Measurements from ENCODE around the gene TENM3. TPM values are rescaled to one million over a fixed set of nuclear protein-coding genes. Genes with fewer than 3 reads are reported as not detected.

TENM3 gene
- total RNA-seq, 1 experiment from 2014 or later: not detected

DNA sequence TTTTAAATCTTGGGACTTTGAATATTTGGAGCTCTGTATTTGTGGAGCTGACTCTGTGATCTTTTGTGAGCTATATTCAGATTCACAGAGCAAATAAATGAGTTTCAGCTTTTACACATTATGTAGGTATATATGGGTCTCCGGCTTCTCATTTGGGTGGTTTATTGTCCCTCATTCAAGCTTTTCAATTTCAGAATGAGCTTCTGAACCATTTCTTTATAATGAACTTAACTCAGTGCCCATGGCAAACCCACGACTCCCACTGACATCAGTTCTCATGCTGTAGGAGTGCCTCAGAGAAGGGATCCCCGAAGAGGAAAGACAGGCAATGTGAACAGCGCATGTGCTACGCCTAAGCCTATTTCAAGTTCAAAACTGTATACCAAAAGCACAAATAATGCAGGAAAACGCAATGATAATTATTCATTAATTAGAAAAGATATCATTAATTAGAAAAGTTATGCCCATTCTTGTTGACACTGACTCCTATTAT lies 517.4 kb downstream of the TENM3 start:
- peaks cover 83% of the 10 kb centered on the region for H3K27me3 ChIP-seq (ENCODE audit: insufficient read depth, low read depth)
- DNase-seq: no peak
- H4K20me1 ChIP-seq (ENCODE audit: insufficient read depth): no peaks in the 10 kb centered on the region
- CTCF ChIA-PET: no interaction called here
- no peak overlapping the region for H2AFZ ChIP-seq
- H3K27ac ChIP-seq: no peak overlapping the region
- H3K4me1 ChIP-seq (replicated peaks; ENCODE audit: insufficient read depth): no peaks in the 10 kb centered on the region
- no peaks in the 10 kb centered on the region for H3K9me2 ChIP-seq (ENCODE audit: insufficient read depth)
- H3K36me3 ChIP-seq (ENCODE audit: low read depth): no peaks in the 10 kb centered on the region
- TF ChIP-seq, protein P1, sequence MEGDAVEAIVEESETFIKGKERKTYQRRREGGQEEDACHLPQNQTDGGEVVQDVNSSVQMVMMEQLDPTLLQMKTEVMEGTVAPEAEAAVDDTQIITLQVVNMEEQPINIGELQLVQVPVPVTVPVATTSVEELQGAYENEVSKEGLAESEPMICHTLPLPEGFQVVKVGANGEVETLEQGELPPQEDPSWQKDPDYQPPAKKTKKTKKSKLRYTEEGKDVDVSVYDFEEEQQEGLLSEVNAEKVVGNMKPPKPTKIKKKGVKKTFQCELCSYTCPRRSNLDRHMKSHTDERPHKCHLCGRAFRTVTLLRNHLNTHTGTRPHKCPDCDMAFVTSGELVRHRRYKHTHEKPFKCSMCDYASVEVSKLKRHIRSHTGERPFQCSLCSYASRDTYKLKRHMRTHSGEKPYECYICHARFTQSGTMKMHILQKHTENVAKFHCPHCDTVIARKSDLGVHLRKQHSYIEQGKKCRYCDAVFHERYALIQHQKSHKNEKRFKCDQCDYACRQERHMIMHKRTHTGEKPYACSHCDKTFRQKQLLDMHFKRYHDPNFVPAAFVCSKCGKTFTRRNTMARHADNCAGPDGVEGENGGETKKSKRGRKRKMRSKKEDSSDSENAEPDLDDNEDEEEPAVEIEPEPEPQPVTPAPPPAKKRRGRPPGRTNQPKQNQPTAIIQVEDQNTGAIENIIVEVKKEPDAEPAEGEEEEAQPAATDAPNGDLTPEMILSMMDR (conservative IDR thresholded peaks at IDR 0.05): no peak
- no peak for TF ChIP-seq EZH2 (IDR thresholded peaks at IDR 0.05; ENCODE audit: low read depth)
- POLR2A ChIA-PET (ENCODE audit: unreplicated experiment): no interaction called here
- H3K9me3 ChIP-seq (ENCODE audit: insufficient read depth, low read depth): no peaks in the 10 kb centered on the region
- no TSS peak for BruUV-seq (replicated peaks)
- H3K4me3 ChIP-seq: no peak overlapping the region
- H3F3A ChIP-seq (ENCODE audit: insufficient read depth, low read depth): no peaks in the 10 kb centered on the region
- intact Hi-C loops (cut with micrococcal nuclease; ENCODE audit: unreplicated experiment): no loop called here
- H3K4me2 ChIP-seq: no peak overlapping the region
- H3K79me2 ChIP-seq (ENCODE audit: low read depth): no peaks in the 10 kb centered on the region

DNA sequence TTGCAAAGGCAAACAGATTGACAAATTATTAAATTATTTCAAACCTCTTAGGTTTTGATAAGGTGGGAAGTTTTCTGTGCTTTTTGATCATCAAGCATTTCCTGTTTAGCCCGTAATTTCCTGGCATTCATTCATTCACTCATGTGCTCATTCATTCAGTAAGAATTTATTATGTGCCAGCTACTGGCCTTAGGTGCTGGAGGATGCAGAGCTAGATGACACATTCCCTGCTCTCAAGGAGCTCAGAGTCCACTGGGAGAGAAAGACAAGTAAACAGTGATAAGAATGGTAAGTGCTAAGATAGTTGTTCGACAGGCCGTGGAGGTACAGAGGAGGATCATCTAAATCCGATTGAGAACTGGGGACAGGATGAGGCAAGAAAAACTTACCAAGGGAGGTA lies 520.9 kb downstream of the TENM3 start:
- no peak for DNase-seq
- BruUV-seq (replicated peaks): no TSS peak
- H2AFZ ChIP-seq: no peak overlapping the region
- intact Hi-C loops (cut with micrococcal nuclease; ENCODE audit: unreplicated experiment): no loop called here
- no peaks in the 10 kb centered on the region for H3K79me2 ChIP-seq (ENCODE audit: low read depth)
- H3K36me3 ChIP-seq (ENCODE audit: low read depth): no peaks in the 10 kb centered on the region
- no peak overlapping the region for H3K4me2 ChIP-seq
- H3K27ac ChIP-seq: no peak overlapping the region
- H3K9me2 ChIP-seq (ENCODE audit: insufficient read depth): no peaks in the 10 kb centered on the region
- H3K4me1 ChIP-seq (replicated peaks; ENCODE audit: insufficient read depth): no peaks in the 10 kb centered on the region
- no peak overlapping the region for H3K4me3 ChIP-seq
- POLR2A ChIA-PET (ENCODE audit: unreplicated experiment): no interaction called here
- TF ChIP-seq, protein P1 (conservative IDR thresholded peaks at IDR 0.05): no peak
- no peaks in the 10 kb centered on the region for H3K9me3 ChIP-seq (ENCODE audit: insufficient read depth, low read depth)
- H3F3A ChIP-seq (ENCODE audit: insufficient read depth, low read depth): no peaks in the 10 kb centered on the region
- no peaks in the 10 kb centered on the region for H4K20me1 ChIP-seq (ENCODE audit: insufficient read depth)
- H3K27me3 ChIP-seq (ENCODE audit: insufficient read depth, low read depth): peaks cover 91% of the 10 kb centered on the region
- CTCF ChIA-PET: no interaction called here

DNA sequence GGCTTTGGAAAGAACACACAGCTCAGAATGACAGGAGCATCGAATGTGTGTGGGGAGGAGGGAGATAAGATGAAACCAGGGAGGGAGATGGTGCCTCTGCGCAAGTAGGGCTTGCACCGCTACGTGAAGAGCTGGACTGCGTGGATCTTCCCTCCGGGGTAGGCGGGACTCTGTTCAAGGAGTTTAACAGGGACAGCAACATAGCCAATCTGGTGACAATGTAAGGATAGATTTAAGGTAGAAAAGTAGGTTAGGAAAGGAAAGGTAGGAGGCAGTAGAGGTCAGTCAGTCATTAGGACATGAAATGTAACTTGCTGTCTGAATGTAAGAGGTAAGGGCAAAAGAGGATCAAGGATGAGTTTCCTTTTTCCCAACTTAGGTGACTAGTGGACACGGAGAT lies 521.4 kb downstream of the TENM3 start:
- H3K27me3 ChIP-seq (ENCODE audit: insufficient read depth, low read depth): peaks cover 91% of the 10 kb centered on the region
- no peak for TF ChIP-seq EZH2 (IDR thresholded peaks at IDR 0.05; ENCODE audit: low read depth)
- TF ChIP-seq, protein P1 (conservative IDR thresholded peaks at IDR 0.05): no peak
- H2AFZ ChIP-seq: no peak overlapping the region
- H3F3A ChIP-seq (ENCODE audit: insufficient read depth, low read depth): no peaks in the 10 kb centered on the region
- no peaks in the 10 kb centered on the region for H3K36me3 ChIP-seq (ENCODE audit: low read depth)
- no peak overlapping the region for H3K4me3 ChIP-seq
- intact Hi-C loops (cut with micrococcal nuclease; ENCODE audit: unreplicated experiment): no loop called here
- H3K79me2 ChIP-seq (ENCODE audit: low read depth): no peaks in the 10 kb centered on the region
- H3K4me2 ChIP-seq: no peak overlapping the region
- no peaks in the 10 kb centered on the region for H3K9me2 ChIP-seq (ENCODE audit: insufficient read depth)
- H3K9me3 ChIP-seq (ENCODE audit: insufficient read depth, low read depth): no peaks in the 10 kb centered on the region
- no TSS peak for BruUV-seq (replicated peaks)
- CTCF ChIA-PET: no interaction called here
- no peak for DNase-seq
- no peak overlapping the region for H3K27ac ChIP-seq
- POLR2A ChIA-PET (ENCODE audit: unreplicated experiment): no interaction called here
- H4K20me1 ChIP-seq (ENCODE audit: insufficient read depth): no peaks in the 10 kb centered on the region
- no peaks in the 10 kb centered on the region for H3K4me1 ChIP-seq (replicated peaks; ENCODE audit: insufficient read depth)
